ENCODE results near the gene GRM2. TPM values are rescaled to one million over a fixed set of nuclear protein-coding genes. Genes with fewer than 3 reads are reported as not detected.

Gene GRM2
- total RNA-seq, 1 donor from 2014 or later = 0.10 TPM

DNA sequence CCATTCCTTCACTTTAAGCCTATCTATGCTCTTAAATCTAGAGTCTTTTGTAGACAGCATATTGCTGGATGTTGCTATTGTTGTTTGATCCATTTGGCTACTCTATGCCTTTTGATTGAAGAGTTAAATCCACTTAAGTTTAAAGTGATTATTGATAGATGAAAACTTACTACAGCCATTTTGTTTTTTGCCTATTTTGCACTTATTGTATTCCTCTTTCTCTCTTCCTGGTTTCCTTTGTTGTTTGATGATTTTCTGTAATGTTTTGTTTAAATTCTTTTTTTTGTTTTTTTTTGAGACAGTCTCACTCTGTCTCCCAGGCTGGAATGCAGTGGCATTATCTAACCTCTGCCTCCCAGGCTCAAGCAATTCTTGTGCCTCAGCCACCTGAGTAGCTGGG lies 52.3 kb downstream of the GRM2 start:
- H3K27ac Mint-ChIP-seq (ENCODE audit: unreplicated experiment) = no peak overlapping the region
- H3K27me3 Mint-ChIP-seq (ENCODE audit: low read depth) = peaks cover 9% of the 10 kb centered on the region
- H3K4me3 Mint-ChIP-seq (ENCODE audit: unreplicated experiment) = no peak overlapping the region
- no peaks in the 10 kb centered on the region for H3K4me1 Mint-ChIP-seq (ENCODE audit: low read depth)
- no peak for DNase-seq (ENCODE audit: low spot score)
- H3K9me3 Mint-ChIP-seq (ENCODE audit: low read depth) = peaks cover 26% of the 10 kb centered on the region
- TF ChIP-seq, protein P1, sequence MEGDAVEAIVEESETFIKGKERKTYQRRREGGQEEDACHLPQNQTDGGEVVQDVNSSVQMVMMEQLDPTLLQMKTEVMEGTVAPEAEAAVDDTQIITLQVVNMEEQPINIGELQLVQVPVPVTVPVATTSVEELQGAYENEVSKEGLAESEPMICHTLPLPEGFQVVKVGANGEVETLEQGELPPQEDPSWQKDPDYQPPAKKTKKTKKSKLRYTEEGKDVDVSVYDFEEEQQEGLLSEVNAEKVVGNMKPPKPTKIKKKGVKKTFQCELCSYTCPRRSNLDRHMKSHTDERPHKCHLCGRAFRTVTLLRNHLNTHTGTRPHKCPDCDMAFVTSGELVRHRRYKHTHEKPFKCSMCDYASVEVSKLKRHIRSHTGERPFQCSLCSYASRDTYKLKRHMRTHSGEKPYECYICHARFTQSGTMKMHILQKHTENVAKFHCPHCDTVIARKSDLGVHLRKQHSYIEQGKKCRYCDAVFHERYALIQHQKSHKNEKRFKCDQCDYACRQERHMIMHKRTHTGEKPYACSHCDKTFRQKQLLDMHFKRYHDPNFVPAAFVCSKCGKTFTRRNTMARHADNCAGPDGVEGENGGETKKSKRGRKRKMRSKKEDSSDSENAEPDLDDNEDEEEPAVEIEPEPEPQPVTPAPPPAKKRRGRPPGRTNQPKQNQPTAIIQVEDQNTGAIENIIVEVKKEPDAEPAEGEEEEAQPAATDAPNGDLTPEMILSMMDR (IDR thresholded peaks at IDR 0.05) = no peak
- H3K36me3 Mint-ChIP-seq (ENCODE audit: low read depth) = no peaks in the 10 kb centered on the region

Other genes with a start within 250 kb of the GRM2 start
- gene DCAF1, start 207.1 kb upstream of the GRM2 start, total RNA-seq = 13.8 to 17.6 TPM (median 13.8 TPM) in 3 replicates
- 19.3 to 26.9 TPM (median 20.4 TPM) in 3 replicates for gene RAD54L2, start 168.3 kb upstream of the GRM2 start, total RNA-seq
- gene TEX264, start 35.8 kb upstream of the GRM2 start, total RNA-seq = 43.0 to 45.0 TPM (median 45.0 TPM) in 3 replicates
- gene IQCF6, start 72.2 kb downstream of the GRM2 start, total RNA-seq = not detected in 3 replicates
- not detected in 3 replicates for gene IQCF2, start 154.5 kb downstream of the GRM2 start, total RNA-seq
- not detected in 3 replicates for gene IQCF5, start 168.5 kb downstream of the GRM2 start, total RNA-seq
- gene IQCF1, start 196.3 kb downstream of the GRM2 start, total RNA-seq = not detected in 3 replicates
- gene RRP9, start 234.8 kb downstream of the GRM2 start, total RNA-seq = 18.0 to 21.0 TPM (median 19.7 TPM) in 3 replicates
- gene PARP3, start 235.3 kb downstream of the GRM2 start, total RNA-seq = 9.5 to 12.4 TPM (median 9.7 TPM) in 3 replicates
- 0.19 TPM in 1 of 3 replicates, not detected in the others for gene GPR62, start 248.3 kb downstream of the GRM2 start, total RNA-seq